ENCODE results near the gene DDX49. TPM values are rescaled to one million over a fixed set of nuclear protein-coding genes. Genes with fewer than 3 reads are reported as not detected.
A peak's percentile ranks its signal among the peaks of the same experiment; 100 is the strongest.
"Not testable (repeated sequence)": the region's sequence is repeated elsewhere in the genome, so short reads cannot be mapped to it uniquely, and the experiment has no call there.

The DDX49 gene
- total and polyA plus RNA-seq, 8 donors, result 17.5 to 42.2 (median 24.5) TPM

GRCh38 chr19:18912933-18913332 is 6.6 kb upstream of the DDX49 start:
- TF ChIP-seq CTCF (IDR thresholded peaks at IDR 0.05), result no peak
- FAIRE-seq (no peak), DNase-seq (peak in 1 of 6 donors; percentile 20), ATAC-seq (no peak)
- Histone ChIP-seq H3K27ac (no peak overlapping the region), H3K4me3 (no peak overlapping the region), H3K4me1 (peaks cover 0 to 10% (median 4%) of the 10 kb centered on the region in 3 donors), H3K27me3 (no peaks in the 10 kb centered on the region), H3K9me3 (no peaks in the 10 kb centered on the region), H3K36me3 (peaks cover 0 to 4% (median 1%) of the 10 kb centered on the region in 3 donors)
- intact Hi-C loops (cut with DNase I), result no loop called here
- 96 to 97% methylated on average over 14 of the region's 14 CpGs for WGBS, 2 donors

- intact Hi-C loops (cut with DNase I), result no loop called here
- Histone ChIP-seq H3K9me3 (no peaks in the 10 kb centered on the region), H3K4me1 (peaks cover 0 to 15% (median 4%) of the 10 kb centered on the region in 3 donors), H3K36me3 (peaks cover 0 to 4% (median 0%) of the 10 kb centered on the region in 3 donors), H3K4me3 (no peak overlapping the region), H3K27ac (no peak overlapping the region), H3K27me3 (no peaks in the 10 kb centered on the region)
- no peak for TF ChIP-seq CTCF (IDR thresholded peaks at IDR 0.05)
- ATAC-seq (no peak), FAIRE-seq (no peak), DNase-seq (peak in 1 of 6 donors; percentile 26)
- 86 to 89% methylated on average over 5 of the region's 5 CpGs for WGBS, 2 donors
Observed at GRCh38 chr19:18913466-18913865, 6.0 kb upstream of the DDX49 start.

- Histone ChIP-seq H3K4me1 (peaks cover 6 to 22% (median 9%) of the 10 kb centered on the region in 3 donors), H3K36me3 (peaks cover 0 to 4% (median 0%) of the 10 kb centered on the region in 3 donors)
- no peak for TF ChIP-seq CTCF (IDR thresholded peaks at IDR 0.05)
Observed at GRCh38 chr19:18915639-18916038, 3.9 kb upstream of the DDX49 start.

GRCh38 chr19:18917593-18917992 is 1.9 kb upstream of the DDX49 start:
- DNase-seq; H3K36me3 ChIP-seq; FAIRE-seq; H3K27ac ChIP-seq; H3K9me3 ChIP-seq; H3K27me3 ChIP-seq; intact Hi-C loops (cut with DNase I); ATAC-seq: not testable (repeated sequence)
- WGBS, 2 donors, result 61 to 72% methylated on average over 9 of the region's 9 CpGs
- Histone ChIP-seq H3K4me1 (peaks cover 6 to 23% (median 9%) of the 10 kb centered on the region in 3 donors), H3K4me3 (peak overlapping the region in 2 of 4 donors; percentile 99 to 100)

More at GRCh38 chr19:18915639-18916038, 3.9 kb upstream of the DDX49 start:
- no peaks in the 10 kb centered on the region for H3K27me3 ChIP-seq
- DNase-seq, result peak in 3 of 6 donors; percentile 40 to 58 (median 52)
- no peak overlapping the region for H3K4me3 ChIP-seq
- H3K27ac ChIP-seq, result no peak overlapping the region
- WGBS, 2 donors, result 51 to 55% methylated on average over 5 of the region's 5 CpGs
- H3K9me3 ChIP-seq, result no peaks in the 10 kb centered on the region
- intact Hi-C loops (cut with DNase I), result no loop called here
- ATAC-seq, result no peak
- FAIRE-seq, result no peak

GRCh38 chr19:18919900-18920214 is 342 bp downstream of the DDX49 start:
- no peak for TF ChIP-seq CTCF (IDR thresholded peaks at IDR 0.05)
- Histone ChIP-seq H3K36me3 (peaks cover 2 to 25% (median 8%) of the 10 kb centered on the region in 3 donors), H3K4me1 (peaks cover 6 to 23% (median 9%) of the 10 kb centered on the region in 3 donors), H3K9me3 (no peaks in the 10 kb centered on the region), H3K27ac (peak overlapping the region in 3 of 4 donors; percentile 20 to 60 (median 57)), H3K4me3 (peak overlapping the region; percentile 77 to 100 (median 94)), H3K27me3 (no peaks in the 10 kb centered on the region)
- no peak for DNase-seq
- no peak for FAIRE-seq
- intact Hi-C loops (cut with DNase I), result no loop called here
- ATAC-seq, result no peak
- 0 to 1% methylated on average over 15 of the region's 15 CpGs for WGBS, 2 donors
